Measurements from ENCODE around the gene CCDC8.

- TF ChIP-seq CTCF (IDR thresholded peaks at IDR 0.05) (no peak), POLR2A (IDR thresholded peaks at IDR 0.05; ENCODE audit: low read depth) (no peak)
Measured at GRCh38 chr19:46461537-46461936, 48.2 kb upstream of the CCDC8 start.
